Osteocyte (in vitro differentiated cells): ENCODE data around the gene NIT1. TPM values are rescaled to one million over a fixed set of nuclear protein-coding genes. Genes with fewer than 3 reads are reported as not detected.

Experiments
- DNase-seq: peaks from one replicate; pipeline ENCODE4 v3.0.0; 2021; ENCODE audit warnings: mixed read lengths; ENCODE audit not compliant: unreplicated experiment; ENCODE audit errors: extremely low spot score
- H3K27ac Mint-ChIP-seq: one replicate; pipeline ENCODE4 v1.8.0; 2021; ENCODE audit warnings: mild to moderate bottlenecking, mixed read lengths; ENCODE audit not compliant: unreplicated experiment
- H3K27me3 Mint-ChIP-seq: one replicate; pipeline ENCODE4 v1.8.0; 2021; ENCODE audit warnings: mixed read lengths; ENCODE audit not compliant: unreplicated experiment
- H3K36me3 Mint-ChIP-seq: one replicate; pipeline ENCODE4 v1.8.0; 2021; ENCODE audit warnings: mixed read lengths; ENCODE audit not compliant: unreplicated experiment
- H3K4me1 Mint-ChIP-seq: one replicate; pipeline ENCODE4 v1.8.0; 2021; ENCODE audit warnings: mixed read lengths; ENCODE audit not compliant: unreplicated experiment
- H3K4me3 Mint-ChIP-seq: one replicate; pipeline ENCODE4 v1.8.0; 2021; ENCODE audit warnings: mild to moderate bottlenecking, moderate library complexity, mixed read lengths; ENCODE audit not compliant: unreplicated experiment
- H3K9me3 Mint-ChIP-seq: one replicate; pipeline ENCODE4 v1.8.0; 2021; ENCODE audit warnings: mixed read lengths; ENCODE audit not compliant: unreplicated experiment
- total RNA-seq: library from RNA; stranded (reverse); gene quantifications from 2 replicates; pipeline ENCODE4 v1.2.1, GENCODE V29; 2021
- TF ChIP-seq, protein P1 (sequence below): fragments of 200-600 bp; sonication (generic); IDR thresholded peaks from 2 replicates; pipeline ENCODE4 v1.5.0; 2021; ENCODE audit warnings: antibody characterized with exemption, mild to moderate bottlenecking, moderate library complexity

The NIT1 gene
- total RNA-seq, 1 donor from 2014 or later = 33.2 TPM

GRCh38 chr1:161081519-161081918 lies 36.4 kb upstream of the NIT1 start:
- Mint-ChIP-seq H3K27ac (no peak overlapping the region), H3K27me3 (no peaks in the 10 kb centered on the region), H3K4me1 (peaks cover 7% of the 10 kb centered on the region), H3K9me3 (no peaks in the 10 kb centered on the region), H3K36me3 (no peaks in the 10 kb centered on the region), H3K4me3 (no peak overlapping the region)
- TF ChIP-seq, protein P1, sequence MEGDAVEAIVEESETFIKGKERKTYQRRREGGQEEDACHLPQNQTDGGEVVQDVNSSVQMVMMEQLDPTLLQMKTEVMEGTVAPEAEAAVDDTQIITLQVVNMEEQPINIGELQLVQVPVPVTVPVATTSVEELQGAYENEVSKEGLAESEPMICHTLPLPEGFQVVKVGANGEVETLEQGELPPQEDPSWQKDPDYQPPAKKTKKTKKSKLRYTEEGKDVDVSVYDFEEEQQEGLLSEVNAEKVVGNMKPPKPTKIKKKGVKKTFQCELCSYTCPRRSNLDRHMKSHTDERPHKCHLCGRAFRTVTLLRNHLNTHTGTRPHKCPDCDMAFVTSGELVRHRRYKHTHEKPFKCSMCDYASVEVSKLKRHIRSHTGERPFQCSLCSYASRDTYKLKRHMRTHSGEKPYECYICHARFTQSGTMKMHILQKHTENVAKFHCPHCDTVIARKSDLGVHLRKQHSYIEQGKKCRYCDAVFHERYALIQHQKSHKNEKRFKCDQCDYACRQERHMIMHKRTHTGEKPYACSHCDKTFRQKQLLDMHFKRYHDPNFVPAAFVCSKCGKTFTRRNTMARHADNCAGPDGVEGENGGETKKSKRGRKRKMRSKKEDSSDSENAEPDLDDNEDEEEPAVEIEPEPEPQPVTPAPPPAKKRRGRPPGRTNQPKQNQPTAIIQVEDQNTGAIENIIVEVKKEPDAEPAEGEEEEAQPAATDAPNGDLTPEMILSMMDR = no peak
- DNase-seq = no peak

DNA sequence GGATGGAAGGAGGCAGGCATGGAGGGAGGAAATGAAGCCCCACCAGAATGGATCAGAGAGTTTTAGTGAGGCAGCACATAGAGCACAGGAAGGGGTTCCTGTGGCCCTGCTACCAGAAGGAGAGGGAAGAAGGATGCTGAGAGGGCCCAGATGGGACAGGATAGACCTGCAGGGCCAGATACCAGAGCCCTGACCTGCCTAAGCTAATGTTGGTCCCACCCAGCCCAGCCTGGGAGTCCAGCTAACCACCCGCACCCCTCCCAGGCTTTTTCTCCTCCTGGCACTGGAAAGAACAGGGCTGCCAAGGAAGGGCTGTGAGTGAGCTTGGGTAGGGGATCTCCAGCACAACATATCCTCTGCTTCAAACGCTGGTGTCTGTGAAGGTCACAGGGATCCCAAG lies 35.4 kb upstream of the NIT1 start:
- Mint-ChIP-seq H3K27ac (no peak overlapping the region), H3K36me3 (no peaks in the 10 kb centered on the region), H3K4me3 (no peak overlapping the region), H3K27me3 (no peaks in the 10 kb centered on the region), H3K9me3 (no peaks in the 10 kb centered on the region), H3K4me1 (peaks cover 7% of the 10 kb centered on the region)
- no peak for DNase-seq
- TF ChIP-seq, protein P1 = no peak

- Mint-ChIP-seq H3K27ac (no peak overlapping the region), H3K4me1 (peaks cover 7% of the 10 kb centered on the region)
- no peak for DNase-seq
Measured at GRCh38 chr1:161082996-161083747, 34.7 kb upstream of the NIT1 start.

GRCh38 chr1:161083748-161084596 lies 33.9 kb upstream of the NIT1 start:
- H3K27ac Mint-ChIP-seq = no peak overlapping the region
- H3K4me3 Mint-ChIP-seq = no peak overlapping the region
- DNase-seq = no peak
- TF ChIP-seq, protein P1 = no peak
- H3K36me3 Mint-ChIP-seq = no peaks in the 10 kb centered on the region
- no peaks in the 10 kb centered on the region for H3K27me3 Mint-ChIP-seq
- peaks cover 7% of the 10 kb centered on the region for H3K4me1 Mint-ChIP-seq
- no peaks in the 10 kb centered on the region for H3K9me3 Mint-ChIP-seq

More at GRCh38 chr1:161082996-161083747, 34.7 kb upstream of the NIT1 start:
- H3K4me3 Mint-ChIP-seq = no peak overlapping the region
- H3K36me3 Mint-ChIP-seq = no peaks in the 10 kb centered on the region
- H3K9me3 Mint-ChIP-seq = no peaks in the 10 kb centered on the region
- TF ChIP-seq, protein P1 = no peak
- no peaks in the 10 kb centered on the region for H3K27me3 Mint-ChIP-seq

DNA sequence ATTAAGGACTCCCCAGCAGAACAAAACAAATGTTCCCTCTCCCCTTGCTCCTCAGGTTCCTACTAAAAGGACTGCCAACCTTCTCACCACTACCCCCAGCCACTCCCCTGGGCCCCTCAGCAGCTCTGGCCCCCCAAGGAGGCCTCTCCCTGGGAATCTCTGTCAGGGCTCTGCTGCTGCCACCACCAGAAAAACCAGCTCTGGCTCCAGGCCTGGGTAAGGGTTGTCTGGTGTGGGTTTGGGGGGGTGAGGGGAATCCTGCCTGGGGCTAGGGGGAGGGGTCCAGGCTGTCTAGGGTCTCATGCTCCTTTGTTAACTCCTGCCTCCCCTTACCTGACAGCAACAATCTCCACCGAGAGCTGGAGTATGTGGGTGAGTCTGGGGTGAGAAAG lies 33.3 kb upstream of the NIT1 start:
- Mint-ChIP-seq H3K27ac (no peak overlapping the region), H3K27me3 (no peaks in the 10 kb centered on the region), H3K4me3 (no peak overlapping the region), H3K9me3 (no peaks in the 10 kb centered on the region), H3K4me1 (peaks cover 7% of the 10 kb centered on the region), H3K36me3 (no peaks in the 10 kb centered on the region)
- no peak for DNase-seq
- TF ChIP-seq, protein P1 = no peak
